DOHH2 (cell line): ENCODE results near the gene CHD6.

ENCODE experiments used
- EZH2phosphoT487 ChIP-seq: fragments of 200-600 bp; sonication (generic); IDR thresholded peaks from 2 replicates; pipeline ENCODE4 v1.6.1; 2017; ENCODE audit warnings: borderline replicate concordance, mild to moderate bottlenecking, antibody characterized with exemption, low read length, moderate library complexity, mixed read lengths
- TF ChIP-seq, protein P1 (sequence below): fragments of 200-600 bp; sonication (generic); IDR thresholded peaks from one replicate; pipeline ENCODE4 v1.5.1; 2014; ENCODE audit warnings: antibody characterized with exemption, mild to moderate bottlenecking, low read depth, low read length; ENCODE audit not compliant: poor library complexity, severe bottlenecking

- TF ChIP-seq, protein P1, sequence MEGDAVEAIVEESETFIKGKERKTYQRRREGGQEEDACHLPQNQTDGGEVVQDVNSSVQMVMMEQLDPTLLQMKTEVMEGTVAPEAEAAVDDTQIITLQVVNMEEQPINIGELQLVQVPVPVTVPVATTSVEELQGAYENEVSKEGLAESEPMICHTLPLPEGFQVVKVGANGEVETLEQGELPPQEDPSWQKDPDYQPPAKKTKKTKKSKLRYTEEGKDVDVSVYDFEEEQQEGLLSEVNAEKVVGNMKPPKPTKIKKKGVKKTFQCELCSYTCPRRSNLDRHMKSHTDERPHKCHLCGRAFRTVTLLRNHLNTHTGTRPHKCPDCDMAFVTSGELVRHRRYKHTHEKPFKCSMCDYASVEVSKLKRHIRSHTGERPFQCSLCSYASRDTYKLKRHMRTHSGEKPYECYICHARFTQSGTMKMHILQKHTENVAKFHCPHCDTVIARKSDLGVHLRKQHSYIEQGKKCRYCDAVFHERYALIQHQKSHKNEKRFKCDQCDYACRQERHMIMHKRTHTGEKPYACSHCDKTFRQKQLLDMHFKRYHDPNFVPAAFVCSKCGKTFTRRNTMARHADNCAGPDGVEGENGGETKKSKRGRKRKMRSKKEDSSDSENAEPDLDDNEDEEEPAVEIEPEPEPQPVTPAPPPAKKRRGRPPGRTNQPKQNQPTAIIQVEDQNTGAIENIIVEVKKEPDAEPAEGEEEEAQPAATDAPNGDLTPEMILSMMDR, result no peak
- TF ChIP-seq EZH2phosphoT487, result no peak
Observed at GRCh38 chr20:41386502-41387427, 231.4 kb downstream of the CHD6 start.
